Stimulated activated CD4-positive, alpha-beta T cell treated with anti-CD3 and anti-CD28 coated beads, TNF-alpha, amount 100 ng/mL, for 1 hour (primary cell): ENCODE data around the gene CLIC4.
"Not testable (repeated sequence)": the region's sequence is repeated elsewhere in the genome, so short reads cannot be mapped to it uniquely, and the experiment has no call there.

ENCODE experiments used
- DNase-seq, 3 donors: peaks; one replicate each; pipeline ENCODE4 v3.0.0-alpha.2; 2020; ENCODE audit warnings: low read depth in 3 of 3, low spot score in 1 of 3

Gene CLIC4

GRCh38 chr1:24745711-24746413 lies 615 bp downstream of the CLIC4 start:
- DNase-seq: no peak

GRCh38 chr1:24748191-24749121 lies 3.2 kb downstream of the CLIC4 start:
- no peak for DNase-seq

- no peak for DNase-seq
Measured at GRCh38 chr1:24749252-24749651, 4.0 kb downstream of the CLIC4 start.

GRCh38 chr1:24749886-24750285 lies 4.6 kb downstream of the CLIC4 start:
- DNase-seq: no peak

- no peak for DNase-seq
Measured at GRCh38 chr1:24751833-24752232, 6.6 kb downstream of the CLIC4 start.

- DNase-seq: no peak
Measured at GRCh38 chr1:24752305-24752704, 7.1 kb downstream of the CLIC4 start.

- no peak for DNase-seq
Measured at GRCh38 chr1:24754229-24754628, 9.0 kb downstream of the CLIC4 start.

GRCh38 chr1:24755323-24755722 lies 10.1 kb downstream of the CLIC4 start:
- not testable (repeated sequence) for DNase-seq

GRCh38 chr1:24756395-24756794 lies 11.1 kb downstream of the CLIC4 start:
- no peak for DNase-seq

GRCh38 chr1:24759492-24759891 lies 14.2 kb downstream of the CLIC4 start:
- DNase-seq: no peak

GRCh38 chr1:24761582-24761981 lies 16.3 kb downstream of the CLIC4 start:
- no peak for DNase-seq

- DNase-seq: no peak
Measured at GRCh38 chr1:24762133-24762676, 17.0 kb downstream of the CLIC4 start.

- DNase-seq: no peak
Measured at GRCh38 chr1:24763671-24764070, 18.4 kb downstream of the CLIC4 start.

- DNase-seq: no peak
Measured at GRCh38 chr1:24764439-24764838, 19.2 kb downstream of the CLIC4 start.

GRCh38 chr1:24764848-24765247 lies 19.6 kb downstream of the CLIC4 start:
- DNase-seq: no peak

- DNase-seq: no peak
Measured at GRCh38 chr1:24765308-24765988, 20.2 kb downstream of the CLIC4 start.

- DNase-seq: no peak
Measured at GRCh38 chr1:24767351-24767750, 22.1 kb downstream of the CLIC4 start.

- no peak for DNase-seq
Measured at GRCh38 chr1:24768873-24769605, 23.8 kb downstream of the CLIC4 start.

- no peak for DNase-seq
Measured at GRCh38 chr1:24769656-24770651, 24.7 kb downstream of the CLIC4 start.

- DNase-seq: no peak
Measured at GRCh38 chr1:24770881-24771280, 25.6 kb downstream of the CLIC4 start.
